HL-60/S4 (cell line): ENCODE data around the gene MAGI2.
"Not testable (repeated sequence)": the region's sequence is repeated elsewhere in the genome, so short reads cannot be mapped to it uniquely, and the experiment has no call there.

ENCODE experiments used
- in situ Hi-C: fragments of 300-500 bp; cut with MboI; formaldehyde crosslinking; loops from 2 replicates; pipeline ENCODE4 v1.14.3; 2022; ENCODE audit warnings: low sequenced_read_pairs

The MAGI2 gene

DNA sequence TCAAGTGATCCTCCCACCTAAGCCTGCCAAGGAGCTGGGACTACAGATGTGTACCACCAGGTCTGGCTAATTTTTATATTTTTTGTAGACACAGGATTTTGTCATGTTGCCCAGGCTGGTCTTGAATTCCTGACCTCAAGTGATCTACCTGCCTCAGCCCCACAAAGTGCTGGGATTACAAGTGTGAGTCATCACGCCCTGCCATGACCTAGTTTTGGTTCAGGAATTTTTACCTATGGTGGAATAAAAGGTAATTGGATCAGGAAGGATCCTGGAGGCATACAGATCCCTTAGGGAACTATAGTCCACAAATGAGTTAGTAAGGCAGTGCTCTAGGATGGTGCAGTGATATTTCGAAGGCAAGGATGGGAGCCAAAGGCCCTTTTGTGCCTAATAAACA, 937.0 kb downstream of the MAGI2 start:
- in situ Hi-C loops, result no loop called here

DNA sequence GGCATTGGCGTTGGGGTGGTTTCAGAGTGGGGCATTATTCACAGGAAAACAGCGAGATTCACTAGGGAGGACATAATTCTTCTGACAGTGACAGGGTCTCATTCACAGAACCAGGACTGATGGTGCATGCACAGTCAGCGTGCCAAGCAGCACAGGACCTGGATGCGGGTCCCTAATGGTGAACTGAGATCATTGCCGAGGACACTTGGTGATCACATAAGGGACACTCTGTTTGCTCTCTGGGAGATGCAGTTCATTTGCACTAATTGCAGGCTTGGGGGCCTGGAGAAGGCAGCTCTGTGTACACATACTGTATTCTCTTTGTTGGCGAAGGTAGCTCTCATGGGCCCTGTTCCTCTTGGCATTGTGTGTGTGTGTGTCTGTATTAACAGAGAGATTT, 938.8 kb downstream of the MAGI2 start:
- in situ Hi-C loops, result no loop called here

DNA sequence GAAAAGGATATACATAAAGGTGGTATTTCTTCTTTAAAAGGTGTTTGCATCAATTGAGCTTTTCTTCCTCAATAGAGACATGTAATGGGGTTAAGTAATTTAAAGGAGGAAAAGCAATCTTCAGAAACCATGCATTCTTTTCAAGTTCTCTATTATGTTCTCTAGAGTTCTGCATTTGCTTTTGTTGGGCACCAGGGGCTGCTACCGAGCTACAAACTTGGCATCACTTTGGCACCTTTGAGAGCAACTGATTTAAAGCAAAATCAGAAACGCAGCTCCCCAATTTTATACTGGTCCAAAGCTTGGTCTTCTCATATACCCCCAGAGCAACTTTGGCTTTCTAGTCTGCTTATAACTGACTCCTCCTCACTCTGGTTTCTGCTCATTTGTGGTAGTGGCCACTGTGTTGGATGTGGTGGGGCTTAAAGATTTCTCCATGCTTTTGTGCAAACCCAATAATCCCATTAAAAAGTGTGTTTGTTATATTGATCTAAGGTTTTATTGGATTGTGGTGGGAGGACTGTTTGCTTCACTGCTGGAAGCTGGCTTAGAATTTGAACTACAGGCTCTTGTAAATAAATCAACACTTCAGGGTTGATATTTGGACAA, 942.8 kb downstream of the MAGI2 start:
- in situ Hi-C loops, result no loop called here

DNA sequence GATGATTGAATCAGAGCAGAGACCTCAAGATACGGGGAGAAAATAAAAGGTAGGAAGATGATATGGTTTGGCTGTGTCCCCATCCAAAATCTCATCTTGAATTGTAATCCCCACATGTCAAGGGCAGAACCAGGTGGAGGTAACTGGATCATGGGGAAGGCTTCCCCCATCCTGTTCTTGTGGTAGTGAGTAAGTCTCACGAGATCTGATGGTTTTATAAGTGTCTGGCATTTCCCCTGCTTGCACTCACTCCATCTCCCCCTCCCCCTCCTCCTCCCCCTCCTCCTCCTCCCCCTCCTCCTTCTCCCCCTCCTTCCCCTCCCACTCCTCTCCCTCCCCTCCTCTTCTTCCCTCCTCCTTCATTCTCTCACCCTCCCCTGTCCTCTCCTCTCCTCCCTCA, 950.2 kb downstream of the MAGI2 start:
- in situ Hi-C loops, result not testable (repeated sequence)

DNA sequence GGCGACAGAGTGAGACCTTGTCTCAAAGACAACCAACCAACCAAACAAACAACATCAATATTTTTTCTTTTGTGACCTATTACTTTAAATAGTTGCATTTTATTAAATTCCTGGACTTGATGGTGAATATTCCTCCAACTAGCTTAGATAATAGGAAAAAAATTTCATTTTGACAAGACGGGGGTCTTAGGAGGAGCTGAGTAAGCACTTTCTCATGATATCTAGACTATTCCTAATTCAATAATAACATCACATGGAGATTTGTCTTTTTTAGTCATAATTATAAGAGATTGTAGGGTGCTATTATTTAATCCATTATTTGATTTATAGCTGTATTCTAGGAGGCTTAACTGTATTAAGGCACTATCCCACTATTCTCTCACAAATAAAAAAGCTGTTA, 952.4 kb downstream of the MAGI2 start:
- in situ Hi-C loops, result no loop called here

DNA sequence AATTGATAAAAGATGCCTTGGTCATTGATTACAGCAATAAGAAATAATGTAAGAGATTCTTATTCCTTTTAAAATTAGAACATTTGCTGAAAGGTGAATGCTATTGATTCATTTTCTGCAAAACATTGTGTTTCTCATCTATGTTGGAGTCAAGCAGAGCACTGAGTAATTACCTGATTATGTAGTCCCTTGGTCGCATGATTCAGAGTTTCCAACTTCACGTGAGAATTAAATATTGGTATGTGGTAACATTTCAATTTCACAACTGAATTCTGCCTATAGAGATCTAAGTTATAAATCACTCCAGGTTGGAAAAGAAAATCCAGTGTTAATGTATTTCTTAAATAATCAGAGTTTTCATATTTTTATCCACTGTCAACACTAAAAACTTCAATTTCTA, 953.5 kb downstream of the MAGI2 start:
- in situ Hi-C loops, result no loop called here

DNA sequence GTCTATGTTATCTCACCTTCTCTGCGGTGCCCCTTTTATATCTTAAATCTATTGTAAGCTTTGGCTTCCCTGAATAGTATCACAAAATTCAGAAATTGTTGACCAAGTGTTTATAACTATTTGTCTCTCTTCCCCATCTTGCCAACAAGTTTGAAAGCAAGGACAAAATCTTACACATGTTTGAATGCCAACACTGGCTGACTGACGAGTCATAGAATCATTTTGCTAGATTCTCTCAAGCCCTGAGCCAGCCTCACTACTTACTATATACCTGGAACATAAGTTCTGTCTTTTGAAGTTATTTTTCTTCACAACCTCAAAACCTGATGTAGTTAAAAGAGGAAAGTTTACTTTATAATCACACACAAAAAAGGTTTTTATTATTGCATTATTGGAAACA, 954.2 kb downstream of the MAGI2 start:
- in situ Hi-C loops, result no loop called here

DNA sequence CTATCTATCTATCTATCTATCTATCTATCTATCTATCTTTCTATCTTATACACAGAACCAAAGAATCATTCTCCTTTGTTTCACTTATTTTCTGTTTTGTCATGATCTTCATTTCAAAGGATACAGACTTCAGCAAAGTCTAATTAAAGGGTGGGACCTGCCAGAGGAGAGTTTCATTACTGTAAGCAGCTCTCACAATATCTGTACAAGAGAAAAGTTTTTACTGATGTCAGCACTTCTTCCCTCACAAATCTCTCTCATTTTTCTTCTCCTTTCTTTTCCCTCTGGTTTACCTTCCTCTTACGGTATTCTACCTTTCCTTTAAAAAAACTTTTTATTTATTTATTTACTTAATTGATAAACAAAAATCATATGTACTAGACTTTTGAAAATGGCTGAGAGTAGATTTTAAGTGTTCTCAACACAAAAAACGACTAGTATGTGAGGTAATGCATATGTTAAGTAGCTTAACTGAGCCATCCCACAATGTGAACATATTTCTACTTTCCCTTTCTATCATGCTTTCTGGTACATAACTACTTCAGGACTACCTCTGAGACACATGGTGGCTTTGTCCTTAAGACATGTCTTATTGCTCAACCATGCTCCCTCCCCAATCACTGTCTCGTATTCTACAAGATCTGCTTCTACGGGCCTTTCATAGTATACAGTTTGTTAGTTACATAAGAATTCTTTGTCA, 955.6 kb downstream of the MAGI2 start:
- in situ Hi-C loops, result no loop called here

DNA sequence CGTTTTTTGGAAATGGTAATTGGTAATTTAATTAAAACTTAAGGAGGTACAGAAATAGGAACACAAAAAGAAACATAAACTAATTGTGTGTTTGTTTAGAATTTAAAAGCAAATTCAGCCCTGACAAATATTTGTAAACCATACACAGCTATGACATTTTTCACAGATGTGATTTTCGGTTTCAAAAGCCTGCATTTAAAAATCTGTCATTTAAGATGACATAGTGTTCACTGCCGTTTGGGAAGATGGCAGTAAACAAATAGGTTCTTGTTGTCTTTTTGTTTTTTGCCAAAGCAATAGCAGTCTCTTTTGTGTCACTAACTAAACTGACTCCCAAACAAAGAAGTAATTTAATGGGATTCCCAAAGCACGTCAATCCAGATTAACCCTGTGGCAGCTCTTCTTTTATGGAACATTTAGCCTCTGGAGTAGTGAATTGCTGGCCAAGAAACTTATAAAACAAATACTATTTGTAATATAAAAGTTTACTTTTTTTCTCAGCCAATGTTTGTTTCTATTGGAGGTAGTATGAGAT, 957.3 kb downstream of the MAGI2 start:
- in situ Hi-C loops, result no loop called here

DNA sequence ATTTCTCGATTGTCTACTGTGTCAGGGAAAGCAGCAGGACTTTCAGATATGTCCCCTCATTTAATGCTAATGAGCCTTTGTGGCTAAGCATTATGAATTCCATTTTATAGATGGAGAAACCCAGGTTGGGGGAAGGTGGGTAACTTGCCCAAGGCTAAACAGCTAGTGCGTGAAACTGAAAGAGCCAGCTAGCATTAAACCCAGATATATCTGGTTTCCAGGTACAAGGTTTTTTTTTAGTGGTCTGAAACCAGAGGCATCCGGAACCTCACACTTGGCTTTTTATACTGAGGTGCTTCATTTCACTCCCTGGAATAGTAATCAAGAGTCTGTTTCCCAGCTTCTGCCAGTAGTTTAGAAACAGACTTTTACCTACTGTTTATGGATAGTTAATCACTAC, 960.1 kb downstream of the MAGI2 start:
- in situ Hi-C loops, result no loop called here

DNA sequence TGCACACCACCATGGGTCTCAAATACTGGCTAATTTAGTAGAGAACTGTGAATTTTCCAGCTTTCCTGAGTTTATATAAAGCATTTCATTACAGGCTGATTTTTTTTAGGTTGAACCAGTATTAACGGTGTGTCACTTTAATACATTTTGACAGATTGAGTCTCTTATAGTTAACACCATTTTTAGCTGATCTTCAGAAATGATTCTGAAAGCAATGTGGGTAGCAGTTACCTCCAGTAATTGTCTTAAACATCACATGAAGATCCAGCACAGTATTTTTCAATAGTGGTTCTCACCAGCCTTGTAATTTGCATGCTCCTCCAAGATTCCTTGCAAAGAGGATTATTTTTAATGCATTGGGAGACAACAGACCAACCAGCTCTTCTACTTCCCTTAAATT, 961.3 kb downstream of the MAGI2 start:
- in situ Hi-C loops, result no loop called here

DNA sequence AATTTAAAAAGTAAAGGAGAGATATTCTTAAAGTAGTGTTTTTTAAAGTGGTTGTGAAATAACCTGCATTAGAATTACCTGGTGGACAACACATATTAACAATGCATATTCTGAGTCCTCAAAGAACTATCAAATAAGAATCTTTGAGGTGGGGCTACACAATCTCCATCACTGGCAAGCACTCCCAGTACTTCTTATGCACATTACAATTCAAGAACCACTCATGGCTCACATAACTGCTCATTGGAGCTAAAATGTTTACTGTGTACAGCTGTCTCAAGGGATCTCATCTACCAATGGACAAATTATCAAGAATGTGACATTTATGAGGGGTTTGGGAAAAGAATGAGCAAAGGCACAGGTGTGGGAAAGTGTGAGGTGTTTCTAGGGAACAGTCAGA, 962.9 kb downstream of the MAGI2 start:
- in situ Hi-C loops, result no loop called here

DNA sequence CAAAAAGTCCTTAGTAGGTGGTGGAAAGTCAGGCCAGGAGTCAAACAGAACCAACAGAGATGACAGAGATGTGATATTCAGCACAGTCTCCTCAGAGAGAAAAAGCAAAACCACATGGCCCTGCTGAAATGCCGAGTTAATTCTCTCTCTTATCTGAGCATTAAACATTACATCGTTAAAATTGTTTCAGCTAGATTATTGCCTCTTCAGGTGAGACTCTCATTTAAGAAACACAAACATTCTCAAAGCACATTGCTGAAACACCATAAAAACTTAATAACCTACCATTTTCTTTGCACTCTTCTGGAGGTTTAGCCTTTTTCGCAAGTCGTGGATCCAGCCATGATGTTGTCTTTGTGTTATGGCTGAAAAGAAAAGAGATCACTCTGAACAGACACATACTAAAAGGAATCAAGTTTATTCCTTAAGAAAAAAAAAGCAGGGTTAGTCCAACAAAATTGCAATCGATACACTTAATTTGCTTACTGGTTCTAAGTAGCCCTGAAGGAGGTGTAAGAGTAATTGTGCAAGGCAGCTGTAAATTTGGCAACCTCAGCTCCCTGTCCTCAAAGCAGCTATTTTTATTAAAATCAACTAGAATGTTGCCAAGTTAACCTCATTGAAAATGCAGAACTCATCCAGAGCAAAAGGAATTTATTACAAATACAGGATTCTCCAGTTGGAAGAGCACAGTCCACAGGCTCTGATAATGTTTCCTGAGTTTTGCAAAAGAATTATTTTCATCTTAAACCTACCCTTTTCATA, 963.8 kb downstream of the MAGI2 start:
- in situ Hi-C loops, result no loop called here

DNA sequence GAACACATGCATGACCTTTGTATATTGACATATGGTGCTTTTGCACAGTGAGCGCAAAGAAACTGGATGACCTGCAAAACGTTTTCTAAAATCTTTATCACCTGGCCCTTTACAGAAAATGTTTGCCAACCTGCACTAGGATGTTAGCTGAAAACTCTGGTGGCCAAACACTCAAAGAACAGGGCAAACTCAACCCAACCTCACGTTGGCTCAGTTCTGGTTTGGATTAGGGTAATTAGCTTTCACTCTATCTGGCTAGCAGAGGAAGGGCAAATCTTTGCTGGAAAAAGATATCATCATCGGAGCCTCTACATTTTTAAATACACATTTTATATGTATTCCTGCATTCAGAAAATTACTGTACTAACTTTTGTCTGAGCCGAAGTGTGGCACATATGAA, 966.0 kb downstream of the MAGI2 start:
- in situ Hi-C loops, result no loop called here

DNA sequence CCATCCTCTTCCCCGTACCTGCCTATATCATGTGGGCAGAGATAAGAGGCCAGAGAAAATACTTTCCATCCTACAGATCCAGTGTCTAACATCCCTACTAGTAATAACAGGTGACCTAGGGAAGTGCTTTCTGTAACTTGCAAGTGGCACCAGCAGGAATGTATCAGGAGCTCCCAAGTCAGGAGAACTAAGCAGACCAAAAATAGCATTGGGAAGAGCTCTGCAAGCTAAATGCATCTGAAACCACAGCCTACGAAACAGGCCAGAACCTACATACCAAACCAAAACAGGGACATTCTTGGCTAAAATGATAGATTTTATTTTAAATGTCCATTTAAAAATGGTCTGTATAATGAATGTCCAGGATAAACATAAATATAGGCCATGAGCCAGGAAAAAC, 974.1 kb downstream of the MAGI2 start:
- in situ Hi-C loops, result no loop called here

DNA sequence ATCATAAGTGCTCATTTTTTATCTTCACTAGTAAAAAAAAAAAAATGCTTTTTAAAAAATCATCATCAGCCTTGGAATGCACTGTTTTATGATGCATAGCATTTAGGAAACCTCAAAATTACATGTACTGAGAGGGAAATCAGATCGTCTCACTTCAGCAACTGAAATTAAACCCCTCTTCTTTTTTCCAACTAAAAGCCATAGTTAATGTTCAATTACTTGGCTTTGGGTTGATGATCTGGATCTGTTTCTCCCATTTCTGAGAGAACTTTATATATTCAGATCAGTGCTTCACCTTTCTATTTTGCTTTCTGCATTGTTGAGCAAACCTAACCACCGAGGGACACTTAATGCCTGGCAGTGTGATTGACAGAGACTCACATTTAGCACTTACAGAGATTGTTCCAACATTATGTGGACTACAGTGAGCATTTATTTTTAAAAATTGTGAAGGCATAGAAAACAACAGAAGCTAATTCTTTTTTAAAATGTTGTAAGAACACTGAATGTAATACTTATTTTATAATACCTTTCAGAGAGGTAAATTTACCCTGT, 976.5 kb downstream of the MAGI2 start:
- in situ Hi-C loops, result no loop called here

DNA sequence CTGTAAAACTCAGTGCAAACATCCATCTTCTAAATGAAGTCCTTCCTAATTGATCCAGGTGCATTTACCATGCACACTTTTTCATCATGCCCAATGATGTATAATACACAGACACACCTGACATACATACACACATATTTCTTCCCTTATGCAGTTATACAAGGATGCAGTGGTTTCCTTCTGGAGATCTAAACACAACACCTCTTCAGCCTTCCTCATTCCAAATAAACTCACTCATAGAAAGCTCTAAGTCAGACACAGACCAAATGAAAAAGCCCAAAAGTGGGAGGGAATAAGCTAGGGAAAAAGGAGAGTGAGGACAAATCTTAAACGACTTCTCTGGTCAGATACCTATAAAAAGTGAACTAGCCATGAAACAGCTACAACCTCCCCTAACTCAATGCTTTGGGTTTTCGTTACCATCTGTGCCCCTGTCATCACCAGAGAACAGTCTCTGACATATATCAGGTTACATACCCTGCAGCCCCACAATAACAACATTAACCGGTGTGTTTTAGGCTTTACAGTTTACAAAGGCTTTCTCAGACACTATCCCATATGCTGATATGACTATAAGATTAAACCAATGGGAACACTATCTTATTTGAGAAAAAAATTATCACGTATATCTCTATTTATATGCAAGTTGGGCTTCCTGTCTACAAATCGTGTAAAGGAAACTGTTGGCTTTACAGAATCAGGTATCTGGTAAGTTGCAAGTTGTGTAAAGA, 979.7 kb downstream of the MAGI2 start:
- in situ Hi-C loops, result no loop called here

DNA sequence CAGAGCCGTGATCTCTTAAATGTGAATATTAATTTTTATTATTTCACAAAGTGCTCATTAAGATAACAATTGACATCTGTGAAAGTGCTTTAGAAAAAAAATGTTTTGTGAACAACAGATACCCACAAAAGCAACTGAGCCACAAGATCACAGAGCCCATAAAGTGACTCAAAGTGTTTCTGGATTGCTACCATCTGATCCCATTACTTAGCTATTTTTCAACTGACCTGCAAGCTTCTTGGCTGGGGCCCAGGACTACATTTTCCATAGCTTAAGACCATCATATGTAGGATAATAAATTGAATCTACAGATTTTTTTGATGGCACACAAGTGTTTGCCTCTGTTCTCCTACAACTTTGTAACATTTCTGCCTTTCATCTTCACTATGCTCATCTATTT, 980.4 kb downstream of the MAGI2 start:
- in situ Hi-C loops, result no loop called here

DNA sequence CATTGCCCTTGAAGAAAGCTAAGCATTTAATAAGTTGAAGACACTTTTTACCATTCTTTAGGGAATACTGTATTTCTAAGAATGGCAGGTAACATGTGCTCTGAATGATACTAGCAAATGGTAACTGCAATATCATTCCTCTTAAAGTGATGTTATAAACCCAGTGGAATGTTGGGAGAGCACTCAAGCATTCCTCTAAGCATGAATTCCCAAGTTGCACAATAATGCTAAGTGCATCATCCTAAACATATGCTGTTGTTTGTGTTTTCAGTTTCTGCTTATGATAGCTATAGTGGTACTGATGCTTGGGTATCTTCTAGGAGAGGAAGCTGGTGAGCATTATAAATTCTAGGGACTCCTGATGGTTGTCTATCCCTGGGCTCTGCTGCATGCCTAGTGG, 980.9 kb downstream of the MAGI2 start:
- in situ Hi-C loops, result no loop called here

DNA sequence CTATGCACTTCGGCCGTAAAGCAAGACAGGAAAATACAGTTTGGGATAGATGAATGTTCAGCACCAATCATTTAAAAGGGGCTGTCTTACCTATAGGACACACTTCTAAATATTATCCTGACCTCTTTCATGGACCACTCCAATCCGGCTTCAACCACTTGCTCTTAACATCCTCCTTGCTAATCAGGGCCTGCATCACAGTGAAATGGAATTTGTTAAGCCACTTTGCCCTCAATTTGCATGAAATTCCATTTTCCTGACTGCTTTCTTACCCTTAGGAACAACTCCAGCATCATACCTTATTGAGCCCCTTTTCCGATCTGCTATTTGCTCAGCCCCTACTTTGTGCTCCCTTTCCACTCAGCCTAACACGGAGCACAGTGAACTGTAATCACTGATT, 987.6 kb downstream of the MAGI2 start:
- in situ Hi-C loops, result no loop called here

DNA sequence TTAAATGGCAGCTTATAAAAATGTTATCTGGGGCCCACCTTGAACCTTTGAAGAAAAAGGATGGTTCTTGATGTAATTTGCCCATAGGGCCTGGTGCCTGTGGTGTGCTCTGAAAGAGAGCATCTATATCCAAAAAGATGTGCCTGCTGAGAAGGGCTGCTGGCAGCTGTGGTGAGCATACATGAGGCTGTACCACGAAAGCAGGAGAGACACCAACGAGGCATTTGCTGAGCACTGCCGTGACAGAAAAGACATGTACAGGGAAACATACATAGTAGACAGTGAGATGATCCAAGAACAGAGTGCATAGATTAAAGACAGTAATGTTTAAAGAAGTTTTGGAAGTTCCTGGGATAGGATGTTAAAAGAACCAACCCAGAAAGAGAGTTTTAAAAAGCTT, 990.4 kb downstream of the MAGI2 start:
- in situ Hi-C loops, result no loop called here
